Measurements from ENCODE around the gene ERN2.

The ERN2 gene

DNA sequence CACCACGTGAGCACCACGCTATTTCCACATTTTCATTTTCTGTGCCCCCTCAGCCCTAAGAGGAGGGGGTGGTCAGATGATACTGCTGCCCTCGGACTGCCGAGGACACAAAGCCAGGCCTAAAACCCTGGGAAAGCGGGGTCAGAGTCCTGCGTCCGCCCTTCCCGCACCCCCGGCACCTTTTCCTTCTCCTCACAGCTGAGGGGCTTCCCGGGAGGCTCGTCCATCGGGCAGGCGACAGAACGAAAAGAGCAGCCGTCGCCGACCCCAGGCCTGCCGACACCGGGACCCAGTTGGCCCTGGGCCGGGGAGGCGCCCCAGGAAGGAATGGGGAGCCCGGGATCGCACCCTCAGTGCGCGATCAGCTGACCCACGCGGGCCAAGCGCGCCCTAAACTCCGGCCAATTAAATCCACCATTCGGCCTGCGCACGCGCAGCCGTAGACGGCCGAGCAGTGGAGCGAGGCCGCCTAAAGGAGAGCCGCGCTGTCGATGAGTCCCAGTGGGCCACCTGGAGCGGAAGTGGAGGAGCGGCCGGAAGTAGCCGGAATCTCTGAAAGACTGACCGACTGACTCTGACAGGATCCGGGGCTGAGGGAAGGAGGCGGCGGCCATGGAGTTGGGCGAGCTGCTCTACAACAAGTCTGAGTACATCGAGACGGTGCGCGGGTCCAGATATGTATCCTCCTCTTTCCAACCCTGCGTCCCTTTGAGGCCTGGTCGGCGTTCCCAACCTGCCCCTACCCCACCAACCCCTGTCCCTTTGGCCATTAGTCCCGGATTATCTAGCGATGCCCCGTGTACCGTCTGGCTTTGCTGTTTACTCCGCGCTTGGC, 71.9 kb downstream of the ERN2 start, which contains the start of the genes DCTN5 and PALB2:
Gene DCTN5, plus strand, starts transcription at position 536 of the 835 bp plus-strand sequence. Its CDS starts 77 bp downstream, at position 613.
Gene PALB2, minus strand, starts transcription at position 380 of the 835 bp plus-strand sequence. Its CDS starts 153 bp downstream, at position 227.
- DNase-seq (ENCODE audit: low read depth in 2 of 2): peak; percentile 80 to 86

DNA sequence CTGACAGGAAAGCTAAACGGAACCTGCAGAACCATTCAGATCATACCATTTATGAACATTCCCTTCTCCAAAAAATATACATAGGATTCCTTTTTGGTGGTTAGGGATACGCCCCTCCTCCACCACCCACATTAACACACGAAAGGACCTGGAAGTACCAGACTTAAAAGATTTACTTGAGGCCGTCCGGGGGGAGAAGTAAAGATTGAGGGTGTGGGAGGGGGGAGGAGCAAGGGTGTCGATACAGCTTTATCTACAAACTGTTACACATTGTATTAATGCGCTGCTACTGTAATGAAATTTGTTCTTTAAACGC, 72.4 kb downstream of the ERN2 start:
- DNase-seq (ENCODE audit: low read depth in 2 of 2): no peak

Data from stimulated activated CD8-positive, alpha-beta memory T cell treated with anti-CD3 and anti-CD28 coated beads, Interleukin-2, amount 100 ng/mL, for 48 hours (primary cell).